Stimulated activated naive CD4-positive, alpha-beta T cell treated with Interleukin-2 at 50 U/mL for 16 hours (primary cell): ENCODE measurements around the gene SOX15.
"Not testable (repeated sequence)": the region's sequence is repeated elsewhere in the genome, so short reads cannot be mapped to it uniquely, and the experiment has no call there.

Experiments
- DNase-seq: peaks from one replicate; lab custom pipeline; 2025; lab: John Stamatoyannopoulos, UW

The SOX15 gene

DNA sequence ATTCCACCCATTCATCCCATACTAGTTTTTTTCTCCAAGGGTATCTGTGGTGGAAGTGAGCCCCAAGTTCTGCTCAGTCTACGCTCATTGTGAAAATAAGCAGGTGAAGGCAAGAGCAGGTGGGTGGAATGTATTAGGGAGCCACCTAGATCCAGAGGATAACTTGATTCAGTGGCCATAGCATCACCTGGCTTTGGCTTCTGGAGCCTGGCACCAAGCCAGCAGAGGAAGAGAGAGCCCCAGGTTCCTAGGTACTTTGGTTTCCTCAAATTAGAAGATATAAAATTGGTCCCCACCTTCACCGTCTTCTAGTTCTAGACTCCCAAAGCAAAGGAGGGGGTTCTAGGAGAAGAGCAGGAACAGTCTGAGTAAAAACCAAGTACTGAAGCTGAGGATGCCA is 20.7 kb upstream of the SOX15 start:
- no peak for DNase-seq

DNA sequence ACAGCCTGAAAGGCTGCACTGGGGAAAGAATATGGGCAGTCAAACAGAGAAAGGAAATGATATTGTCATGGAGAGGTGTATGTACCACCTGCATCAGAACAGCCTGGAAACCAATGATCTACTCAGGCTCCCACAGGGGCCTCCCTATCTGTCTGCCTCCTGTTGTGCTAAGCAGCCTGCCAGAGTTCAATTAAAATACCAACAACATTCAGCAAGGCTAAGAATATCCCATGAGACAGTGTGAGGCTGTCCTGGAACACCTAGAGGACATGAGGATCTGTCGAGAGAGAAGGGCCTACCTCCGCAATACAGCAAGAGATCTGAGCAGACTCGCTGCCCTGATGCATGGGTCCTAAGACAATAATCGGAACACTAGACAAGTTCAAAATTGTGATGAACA is 16.4 kb upstream of the SOX15 start:
- no peak for DNase-seq

DNA sequence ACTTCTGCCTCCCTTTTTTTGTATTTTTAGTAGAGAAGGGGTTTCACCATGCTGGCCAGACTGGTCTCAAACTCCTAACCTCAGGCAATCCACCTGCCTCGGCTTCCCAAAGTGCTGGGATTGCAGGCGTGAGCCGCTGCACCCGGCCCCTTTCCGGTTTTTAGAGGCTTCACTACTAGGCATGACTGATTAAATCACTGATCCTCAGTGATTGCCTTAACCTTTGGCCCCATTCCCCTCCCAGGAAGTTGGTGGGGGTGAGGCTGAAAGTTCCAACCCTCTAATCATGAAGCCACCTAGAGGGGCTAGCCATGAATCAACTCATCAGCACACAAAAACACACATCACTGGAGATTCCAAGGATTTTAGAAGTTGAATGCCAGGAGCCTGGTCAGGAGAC is 7.7 kb upstream of the SOX15 start:
- not testable (repeated sequence) for DNase-seq

GRCh38 chr17:7593296-7593695 is 3.4 kb upstream of the SOX15 start:
- DNase-seq: no peak

DNA sequence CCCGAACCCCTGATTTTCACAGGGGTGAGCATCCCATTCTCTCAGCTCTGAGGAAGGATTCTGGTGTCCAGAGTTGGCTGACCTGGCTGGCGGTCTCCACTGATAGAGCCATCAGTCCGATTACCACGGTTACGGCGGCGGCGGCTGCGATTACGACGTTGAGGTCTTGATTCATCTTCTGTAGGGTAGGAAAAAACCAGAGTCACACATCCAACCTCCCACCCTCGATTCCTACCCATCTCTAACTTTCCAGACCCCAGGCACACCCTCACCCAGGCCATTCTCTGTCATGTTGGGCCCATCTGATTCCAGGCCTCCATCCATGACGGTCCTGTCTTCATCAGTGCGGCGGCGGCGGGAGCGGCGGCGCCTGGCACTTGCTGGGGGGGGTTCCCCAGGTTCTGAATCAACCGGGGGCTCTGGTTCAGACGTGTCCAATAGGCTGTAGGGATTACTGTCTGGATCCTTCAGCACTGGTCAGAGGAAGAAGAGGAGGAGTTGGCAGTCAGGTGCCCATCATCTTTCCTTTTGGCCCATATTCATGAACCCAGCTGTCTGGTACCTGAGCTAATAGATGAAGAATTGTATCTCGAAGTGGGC is 2.6 kb upstream of the SOX15 start:
- DNase-seq: no peak

GRCh38 chr17:7591596-7591995 is 1.7 kb upstream of the SOX15 start:
- DNase-seq: no peak

DNA sequence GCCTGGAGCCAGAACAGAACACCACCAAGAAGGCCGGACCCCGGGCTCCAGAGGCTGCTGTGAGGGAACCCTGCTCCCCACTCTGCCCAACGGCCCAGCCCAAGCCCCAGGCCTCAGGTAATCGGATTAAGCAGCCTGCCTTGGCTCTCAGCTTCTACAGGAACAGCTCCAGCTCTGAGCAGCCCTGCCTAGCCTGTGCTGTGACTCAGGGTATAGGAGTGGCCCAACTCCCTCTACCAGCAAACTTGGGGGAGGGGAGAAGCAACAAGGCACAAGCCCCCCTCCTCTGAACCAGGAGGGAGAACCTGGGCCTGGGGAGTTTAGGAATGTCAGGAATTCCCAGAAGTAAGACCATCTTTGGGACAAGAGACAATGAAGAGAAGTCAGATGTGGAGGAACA is 849 bp upstream of the SOX15 start:
- no peak for DNase-seq

- peak; percentile 38 for DNase-seq
Measured at GRCh38 chr17:7589204-7589868, 558 bp downstream of the SOX15 start.

DNA sequence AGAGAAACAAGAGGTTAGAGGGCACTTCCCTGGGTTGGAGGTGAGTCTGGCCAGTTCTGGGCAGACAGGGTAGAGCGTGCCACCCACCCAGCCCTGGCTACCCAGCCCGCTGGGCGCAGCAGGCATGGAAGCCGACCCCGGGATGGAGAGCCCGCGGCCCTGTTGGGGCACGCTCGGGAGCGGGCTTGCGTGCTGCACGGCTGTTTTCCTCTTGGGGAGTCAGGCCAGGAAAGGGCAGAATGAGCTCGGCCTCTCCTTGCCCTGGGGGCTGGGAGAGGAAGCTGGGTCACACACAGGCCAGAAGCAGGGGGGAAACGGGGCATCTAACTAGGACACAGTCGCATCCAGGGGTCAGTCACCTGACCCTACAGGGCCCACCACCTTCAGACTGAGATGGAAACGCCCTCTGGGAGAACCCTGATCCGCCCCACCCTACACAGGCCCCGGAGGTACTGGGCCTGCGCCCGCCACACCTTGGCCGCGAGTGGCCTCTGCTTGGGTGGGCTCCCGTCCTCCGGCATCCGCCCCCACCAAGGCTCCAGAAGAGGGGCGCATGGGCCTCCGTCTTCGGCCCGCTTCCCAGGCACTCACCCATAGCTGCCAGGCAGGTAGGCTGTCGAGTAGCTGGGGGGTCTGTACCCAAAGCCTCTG is 1.2 kb downstream of the SOX15 start:
- DNase-seq: no peak

DNA sequence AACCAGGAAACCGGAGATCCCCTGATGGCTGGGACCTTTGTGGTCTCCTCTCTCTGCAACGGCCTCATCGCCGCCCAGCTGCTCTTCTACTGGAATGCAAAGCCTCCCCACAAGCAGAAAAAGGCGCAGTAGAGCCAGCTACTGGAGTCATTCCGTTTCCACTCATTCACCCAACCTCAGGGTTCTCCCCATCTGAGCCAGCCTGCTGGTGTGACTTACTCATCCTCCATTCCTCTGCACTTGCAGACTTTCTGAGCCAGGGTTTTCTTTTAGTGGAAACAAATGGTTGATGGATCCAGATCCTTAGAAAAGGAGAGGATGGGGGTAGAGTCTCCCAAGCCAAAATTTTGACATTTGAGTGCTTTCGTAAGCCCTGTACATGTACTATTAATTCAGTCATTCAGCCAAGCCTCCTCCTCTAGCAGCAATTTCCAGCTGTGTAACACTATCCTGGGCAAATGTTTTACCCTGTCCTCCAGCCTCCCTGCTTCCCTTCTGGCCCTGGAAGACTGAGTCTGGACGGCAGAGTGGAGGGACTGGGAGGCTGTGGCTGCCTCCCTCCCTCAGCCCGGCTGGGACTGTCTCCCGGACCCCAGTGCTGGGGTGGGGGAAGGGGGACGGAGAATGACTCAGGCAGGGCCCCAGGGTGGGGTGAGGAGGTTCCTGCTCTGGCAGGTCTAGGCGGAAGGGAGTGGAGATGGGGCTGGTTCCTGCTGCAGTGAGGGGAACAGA is 2.3 kb downstream of the SOX15 start:
- no peak for DNase-seq

GRCh38 chr17:7586673-7587419 is 3.0 kb downstream of the SOX15 start:
- no peak for DNase-seq

- DNase-seq: peak; percentile 94
Measured at GRCh38 chr17:7583253-7584109, 6.4 kb downstream of the SOX15 start, which contains the start of gene MPDU1. TSS of gene MPDU1 (plus strand) at chr17:7583852. CDS start at chr17:7583863, 11 bp downstream.

GRCh38 chr17:7582396-7583252 is 7.3 kb downstream of the SOX15 start:
- DNase-seq: no peak

DNA sequence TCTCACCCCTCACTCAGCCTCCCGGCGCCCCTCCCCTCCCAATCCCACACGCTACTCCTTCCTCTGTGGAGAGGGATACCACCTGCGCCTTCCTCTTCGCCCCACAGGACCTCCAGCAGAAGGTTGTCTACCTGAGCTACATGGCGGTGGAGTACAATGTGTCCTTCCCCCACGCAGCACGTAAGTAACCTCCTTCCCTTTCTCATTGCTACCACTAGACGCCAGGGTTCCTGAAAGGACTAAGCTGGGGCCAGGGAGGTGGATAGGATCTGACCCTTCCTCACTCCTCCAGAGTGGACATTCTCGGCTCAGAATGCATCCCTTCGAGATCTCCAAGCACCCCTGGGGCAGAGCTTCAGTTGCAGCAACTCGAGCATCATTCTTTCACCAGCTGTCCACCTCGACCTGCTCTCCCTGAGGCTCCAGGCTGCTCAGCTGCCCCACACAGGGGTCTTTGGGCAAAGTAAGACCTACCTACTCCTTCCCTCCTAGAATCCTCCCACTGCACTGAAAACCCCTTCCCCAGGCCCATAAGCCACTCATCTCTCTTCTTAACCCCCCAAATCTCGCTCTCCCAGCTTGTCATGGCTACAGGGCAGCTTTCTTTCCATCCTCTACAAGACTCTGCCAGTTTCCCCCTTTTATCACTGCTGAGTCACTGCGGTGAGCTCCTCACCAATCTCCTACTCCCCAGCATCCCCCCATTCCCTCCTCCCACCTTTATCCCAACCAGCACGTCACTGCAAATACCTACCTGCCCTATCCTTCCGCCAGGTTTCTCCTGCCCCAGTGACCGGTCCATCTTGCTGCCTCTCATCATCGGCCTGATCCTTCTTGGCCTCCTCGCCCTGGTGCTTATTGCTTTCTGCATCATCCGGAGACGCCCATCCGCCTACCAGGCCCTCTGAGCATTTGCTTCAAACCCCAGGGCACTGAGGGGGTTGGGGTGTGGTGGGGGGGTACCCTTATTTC is 9.0 kb downstream of the SOX15 start:
- DNase-seq: no peak

GRCh38 chr17:7579834-7580603 is 9.9 kb downstream of the SOX15 start:
- no peak for DNase-seq

DNA sequence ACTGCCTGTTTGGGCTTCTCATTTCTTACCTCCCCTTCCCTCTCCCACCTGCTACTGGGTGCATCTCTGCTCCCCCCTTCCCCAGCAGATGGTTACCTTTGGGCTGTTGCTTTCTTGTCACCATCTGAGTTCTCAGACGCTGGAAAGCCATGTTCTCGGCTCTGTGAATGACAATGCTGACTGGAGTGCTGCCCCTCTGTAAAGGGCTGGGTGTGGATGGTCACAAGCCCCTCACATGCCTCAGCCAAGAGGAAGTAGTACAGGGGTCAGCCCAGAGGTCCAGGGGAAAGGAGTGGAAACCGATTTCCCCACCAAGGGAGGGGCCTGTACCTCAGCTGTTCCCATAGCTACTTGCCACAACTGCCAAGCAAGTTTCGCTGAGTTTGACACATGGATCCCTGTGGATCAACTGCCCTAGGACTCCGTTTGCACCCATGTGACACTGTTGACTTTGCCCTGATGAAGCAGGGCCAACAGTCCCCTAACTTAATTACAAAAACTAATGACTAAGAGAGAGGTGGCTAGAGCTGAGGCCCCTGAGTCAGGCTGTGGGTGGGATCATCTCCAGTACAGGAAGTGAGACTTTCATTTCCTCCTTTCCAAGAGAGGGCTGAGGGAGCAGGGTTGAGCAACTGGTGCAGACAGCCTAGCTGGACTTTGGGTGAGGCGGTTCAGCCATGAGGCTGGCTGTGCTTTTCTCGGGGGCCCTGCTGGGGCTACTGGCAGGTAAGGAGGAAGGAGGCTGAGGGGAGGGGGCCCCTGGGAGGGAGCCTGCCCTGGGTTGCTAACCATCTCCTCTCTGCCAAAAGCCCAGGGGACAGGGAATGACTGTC is 10.7 kb downstream of the SOX15 start, which contains the start of gene CD68:
Gene CD68, plus strand, starts transcription at position 638 of the 833 bp plus-strand sequence. Its CDS starts 40 bp downstream, at position 678.
- DNase-seq: peak; percentile 77
